Prostate gland (tissue), 2 donors: Measurements from ENCODE around the gene ZCCHC7.

Experiments
- CTCF ChIP-seq, 4 experiments: fragments of 200-600 bp in 2 of 4; fragments of 450-650 bp in 2 of 4; sonication (generic) in 2 of 4; IDR thresholded peaks; 1 replicate in 3 of 4; 2 replicates in 1 of 4; pipeline ENCODE4 v1.5.1; 2016 to 2019; ENCODE audit warnings: antibody characterized with exemption in 4 of 4, mild to moderate bottlenecking in 2 of 4, moderate library complexity in 2 of 4
- POLR2AphosphoS5 ChIP-seq: sonication (generic); formaldehyde crosslinking; IDR thresholded peaks from one replicate; pipeline ENCODE4 v1.6.1; 2017; ENCODE audit warnings: antibody characterized with exemption

GRCh38 chr9:37172557-37172956, 52.2 kb downstream of the ZCCHC7 start:
- TF ChIP-seq POLR2AphosphoS5 (no peak), CTCF (IDR thresholded peaks at IDR 0.05) (no peak)
